Left ventricle myocardium inferior (tissue), 1 donor: ENCODE data around the gene CEP104. TPM values are rescaled to one million over a fixed set of nuclear protein-coding genes. Genes with fewer than 3 reads are reported as not detected.

Experiments
- DNase-seq: peaks from one replicate; pipeline ENCODE4 v3.0.0-alpha.2; 2020
- H3K27ac ChIP-seq: fragments of 200-600 bp; replicated peaks from 2 replicates; pipeline ENCODE4 v1.8.0; 2021
- H3K27me3 ChIP-seq: fragments of 200-600 bp; 2 replicates; pipeline ENCODE4 v1.8.0; 2021; ENCODE audit warnings: low read depth
- H3K36me3 ChIP-seq: fragments of 200-600 bp; 2 replicates; pipeline ENCODE4 v1.8.0; 2021
- H3K4me1 ChIP-seq: fragments of 200-600 bp; 2 replicates; pipeline ENCODE4 v1.8.0; 2021
- H3K4me3 ChIP-seq: fragments of 200-600 bp; 2 replicates; pipeline ENCODE4 v1.8.0; 2021; ENCODE audit warnings: mild to moderate bottlenecking, moderate library complexity
- H3K9me3 ChIP-seq: fragments of 200-600 bp; replicated peaks from 2 replicates; pipeline ENCODE4 v1.8.0; 2021
- intact Hi-C: fragments of 100-400 bp; cut with micrococcal nuclease; formaldehyde crosslinking; loops from one replicate; pipeline ENCODE4 v1.11.0; 2022
- total RNA-seq: library from RNA; stranded (reverse); fragmentation: NEBNext Ultra II Directional; extraction: Animal tissue kit (Norgen Biotek cat#: 25700); gene quantifications from one replicate; pipeline ENCODE4 v1.2.1, GENCODE V29; 2021
- TF ChIP-seq, protein P1 (sequence below): fragments of 200-600 bp; IDR thresholded peaks from 2 replicates; pipeline ENCODE4 v1.8.0; 2021; ENCODE audit warnings: antibody characterized with exemption, mild to moderate bottlenecking, borderline replicate concordance
- donor health status: DM: no; HTN: yes; CAD: no; lungs with severe emphysema.

Gene CEP104
- total RNA-seq, 1 donor from 2014 or later: 32.2 TPM

DNA sequence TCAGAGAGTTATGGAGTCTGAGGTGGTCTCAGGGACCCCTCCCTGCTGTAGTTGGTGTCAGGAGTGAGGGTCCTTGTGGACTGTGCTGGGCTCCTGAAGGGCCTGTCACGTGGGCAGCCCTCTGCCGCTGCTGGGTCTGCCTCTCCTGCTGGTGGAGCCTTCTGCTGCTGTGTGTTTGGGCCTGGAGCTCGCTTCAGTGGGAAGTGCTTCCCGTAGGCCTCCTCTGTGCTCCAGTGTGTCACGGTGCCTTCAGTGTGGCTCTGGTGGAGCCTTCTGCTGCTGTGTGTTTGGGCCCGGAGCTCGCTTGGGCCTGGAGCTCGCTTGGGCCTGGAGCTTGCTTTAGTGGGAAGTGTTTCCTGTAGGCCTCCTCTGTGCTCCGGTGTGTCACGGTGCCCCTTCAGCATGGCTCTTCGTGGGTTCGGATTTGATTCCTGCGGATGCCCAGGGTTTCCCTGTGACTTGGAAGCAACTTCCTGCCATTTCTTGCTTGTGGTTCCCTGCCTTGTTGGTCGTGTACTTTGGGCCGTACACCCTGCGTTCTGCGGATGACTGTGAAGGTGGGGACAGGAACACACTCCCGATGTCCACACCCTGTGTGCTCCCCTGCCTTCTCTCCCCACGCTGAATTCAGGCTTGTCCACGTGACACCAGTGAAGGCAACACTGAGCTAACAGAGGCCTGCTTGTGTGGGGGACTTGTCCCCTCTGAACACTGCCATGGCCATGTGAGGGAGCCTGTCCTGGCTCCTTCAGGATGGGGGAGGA, 23.6 kb upstream of the CEP104 start:
- Histone ChIP-seq H3K4me3 (no peak overlapping the region), H3K27ac (no peak overlapping the region), H3K9me3 (peaks cover 14% of the 10 kb centered on the region), H3K27me3 (no peaks in the 10 kb centered on the region), H3K36me3 (peaks cover 73% of the 10 kb centered on the region), H3K4me1 (no peaks in the 10 kb centered on the region)
- DNase-seq: no peak
- intact Hi-C loops: no loop called here
- TF ChIP-seq, protein P1, sequence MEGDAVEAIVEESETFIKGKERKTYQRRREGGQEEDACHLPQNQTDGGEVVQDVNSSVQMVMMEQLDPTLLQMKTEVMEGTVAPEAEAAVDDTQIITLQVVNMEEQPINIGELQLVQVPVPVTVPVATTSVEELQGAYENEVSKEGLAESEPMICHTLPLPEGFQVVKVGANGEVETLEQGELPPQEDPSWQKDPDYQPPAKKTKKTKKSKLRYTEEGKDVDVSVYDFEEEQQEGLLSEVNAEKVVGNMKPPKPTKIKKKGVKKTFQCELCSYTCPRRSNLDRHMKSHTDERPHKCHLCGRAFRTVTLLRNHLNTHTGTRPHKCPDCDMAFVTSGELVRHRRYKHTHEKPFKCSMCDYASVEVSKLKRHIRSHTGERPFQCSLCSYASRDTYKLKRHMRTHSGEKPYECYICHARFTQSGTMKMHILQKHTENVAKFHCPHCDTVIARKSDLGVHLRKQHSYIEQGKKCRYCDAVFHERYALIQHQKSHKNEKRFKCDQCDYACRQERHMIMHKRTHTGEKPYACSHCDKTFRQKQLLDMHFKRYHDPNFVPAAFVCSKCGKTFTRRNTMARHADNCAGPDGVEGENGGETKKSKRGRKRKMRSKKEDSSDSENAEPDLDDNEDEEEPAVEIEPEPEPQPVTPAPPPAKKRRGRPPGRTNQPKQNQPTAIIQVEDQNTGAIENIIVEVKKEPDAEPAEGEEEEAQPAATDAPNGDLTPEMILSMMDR: no peak

DNA sequence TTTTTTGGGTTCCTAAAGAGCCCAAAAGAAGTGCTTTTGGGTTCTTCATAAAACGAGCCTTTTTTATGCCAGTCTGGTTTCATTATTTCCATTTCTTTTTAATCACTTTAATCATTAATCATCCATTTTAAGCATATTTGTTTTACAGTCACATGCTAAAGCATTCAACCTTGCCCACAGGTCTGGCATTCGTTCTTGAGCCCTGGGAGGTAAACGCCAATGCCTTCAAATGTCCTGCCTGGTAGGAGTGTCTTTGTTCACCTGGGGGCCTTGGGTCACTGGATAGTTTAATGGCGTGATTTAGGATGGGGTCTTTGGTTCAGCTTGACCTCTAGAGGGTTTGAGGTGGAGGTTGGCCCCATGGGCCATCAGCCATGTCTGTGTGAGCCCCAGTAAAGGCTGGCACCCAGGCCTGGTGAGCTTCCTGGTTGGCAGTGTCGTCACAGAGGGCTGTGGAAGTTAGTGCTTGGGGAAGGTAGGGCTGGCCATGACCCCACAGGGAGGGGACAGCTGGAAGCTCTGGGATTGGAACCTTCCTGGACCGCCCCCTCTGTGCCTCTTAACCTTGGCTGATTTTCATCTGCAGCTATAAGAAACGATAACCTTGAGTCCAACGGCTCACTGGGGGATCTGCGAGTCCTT, 22.9 kb upstream of the CEP104 start:
- Histone ChIP-seq H3K4me1 (no peaks in the 10 kb centered on the region), H3K4me3 (no peak overlapping the region), H3K9me3 (peaks cover 14% of the 10 kb centered on the region), H3K27me3 (no peaks in the 10 kb centered on the region), H3K27ac (no peak overlapping the region), H3K36me3 (peaks cover 73% of the 10 kb centered on the region)
- intact Hi-C loops: no loop called here
- DNase-seq: no peak
- TF ChIP-seq, protein P1: no peak

DNA sequence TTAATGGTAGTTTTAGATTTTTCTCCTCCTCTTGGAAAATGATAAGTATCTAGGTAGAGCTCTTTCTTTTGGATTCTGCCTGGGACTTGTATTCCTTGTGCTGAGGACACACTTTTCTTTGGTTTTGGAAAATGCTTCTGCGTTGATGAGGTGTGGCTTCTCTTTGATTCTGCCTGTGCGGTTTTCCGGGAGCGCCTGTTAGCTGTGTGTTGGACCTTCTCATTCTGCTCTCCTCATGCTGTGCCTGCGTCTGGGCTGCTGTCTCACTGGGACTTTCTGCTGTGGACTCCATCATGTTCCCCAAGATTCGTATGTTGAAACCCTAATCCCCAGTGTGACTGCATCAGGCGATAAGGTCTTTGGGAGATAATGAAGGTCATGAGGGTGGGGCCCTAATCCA, 22.1 kb upstream of the CEP104 start:
- TF ChIP-seq, protein P1: no peak
- H3K4me3 ChIP-seq: no peak overlapping the region
- H3K27me3 ChIP-seq: no peaks in the 10 kb centered on the region
- no peak overlapping the region for H3K27ac ChIP-seq
- intact Hi-C loops: no loop called here
- no peaks in the 10 kb centered on the region for H3K4me1 ChIP-seq
- H3K9me3 ChIP-seq: peaks cover 14% of the 10 kb centered on the region
- DNase-seq: no peak
- peaks cover 70% of the 10 kb centered on the region for H3K36me3 ChIP-seq

DNA sequence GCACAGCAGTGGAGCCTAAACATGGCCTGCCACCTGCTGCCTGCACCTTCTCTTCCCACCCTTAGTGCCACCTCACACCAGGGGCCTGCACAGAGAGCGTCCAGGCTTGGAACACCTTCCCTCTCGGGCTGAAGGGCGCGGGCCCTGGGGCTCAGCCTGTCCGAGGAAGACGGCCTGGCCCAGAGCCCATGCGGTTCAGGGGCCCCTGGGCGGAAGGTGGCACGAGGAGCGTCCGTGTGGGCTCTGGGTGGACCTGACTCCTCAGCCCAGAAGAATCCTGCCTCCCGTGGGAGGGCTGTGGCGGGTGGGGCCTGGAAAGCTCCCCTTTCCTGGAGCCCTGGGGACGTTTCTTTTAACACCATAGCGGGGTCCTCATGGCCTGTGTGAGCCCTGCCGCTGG, 19.7 kb upstream of the CEP104 start:
- peaks cover 14% of the 10 kb centered on the region for H3K9me3 ChIP-seq
- no peak for DNase-seq
- no peaks in the 10 kb centered on the region for H3K4me1 ChIP-seq
- peaks cover 83% of the 10 kb centered on the region for H3K36me3 ChIP-seq
- TF ChIP-seq, protein P1: no peak
- no peak overlapping the region for H3K4me3 ChIP-seq
- no peak overlapping the region for H3K27ac ChIP-seq
- H3K27me3 ChIP-seq: no peaks in the 10 kb centered on the region
- intact Hi-C loops: no loop called here

DNA sequence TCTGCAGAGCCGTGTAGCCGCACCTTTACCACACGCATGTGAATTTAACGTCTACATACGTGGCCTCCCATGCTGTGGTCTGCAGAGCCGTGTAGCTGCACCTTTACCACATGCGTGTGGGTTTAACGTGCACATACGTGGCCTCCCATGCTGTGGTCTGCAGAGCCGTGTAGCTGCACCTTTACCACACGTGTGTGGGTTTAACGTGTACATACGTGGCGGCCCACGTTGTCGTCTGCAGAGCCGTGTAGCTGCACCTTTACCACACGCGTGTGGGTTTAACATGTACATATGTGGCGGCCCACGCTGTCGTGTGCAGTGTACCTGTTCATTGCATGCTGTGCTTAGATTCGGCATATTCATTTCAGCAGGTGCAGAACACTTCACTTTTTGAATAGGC, 17.7 kb upstream of the CEP104 start:
- no peaks in the 10 kb centered on the region for H3K27me3 ChIP-seq
- no peak for DNase-seq
- TF ChIP-seq, protein P1: no peak

More for the DNA sequence above, 17.7 kb upstream of the CEP104 start:
- no peak overlapping the region for H3K27ac ChIP-seq
- peaks cover 14% of the 10 kb centered on the region for H3K9me3 ChIP-seq
- no peaks in the 10 kb centered on the region for H3K4me1 ChIP-seq
- peaks cover 89% of the 10 kb centered on the region for H3K36me3 ChIP-seq
- no peak overlapping the region for H3K4me3 ChIP-seq
- intact Hi-C loops: no loop called here
